GM18870 (cell line): ENCODE data around the gene RNASEH2C.
"Not testable (repeated sequence)": the region's sequence is repeated elsewhere in the genome, so short reads cannot be mapped to it uniquely, and the experiment has no call there.

ENCODE experiments used
- ATAC-seq: cut with Tn5 transposase; IDR thresholded peaks from one replicate; pipeline ENCODE4 v1.9.1; 2021; ENCODE audit warnings: moderate library complexity; ENCODE audit not compliant: unreplicated experiment

Gene RNASEH2C

DNA sequence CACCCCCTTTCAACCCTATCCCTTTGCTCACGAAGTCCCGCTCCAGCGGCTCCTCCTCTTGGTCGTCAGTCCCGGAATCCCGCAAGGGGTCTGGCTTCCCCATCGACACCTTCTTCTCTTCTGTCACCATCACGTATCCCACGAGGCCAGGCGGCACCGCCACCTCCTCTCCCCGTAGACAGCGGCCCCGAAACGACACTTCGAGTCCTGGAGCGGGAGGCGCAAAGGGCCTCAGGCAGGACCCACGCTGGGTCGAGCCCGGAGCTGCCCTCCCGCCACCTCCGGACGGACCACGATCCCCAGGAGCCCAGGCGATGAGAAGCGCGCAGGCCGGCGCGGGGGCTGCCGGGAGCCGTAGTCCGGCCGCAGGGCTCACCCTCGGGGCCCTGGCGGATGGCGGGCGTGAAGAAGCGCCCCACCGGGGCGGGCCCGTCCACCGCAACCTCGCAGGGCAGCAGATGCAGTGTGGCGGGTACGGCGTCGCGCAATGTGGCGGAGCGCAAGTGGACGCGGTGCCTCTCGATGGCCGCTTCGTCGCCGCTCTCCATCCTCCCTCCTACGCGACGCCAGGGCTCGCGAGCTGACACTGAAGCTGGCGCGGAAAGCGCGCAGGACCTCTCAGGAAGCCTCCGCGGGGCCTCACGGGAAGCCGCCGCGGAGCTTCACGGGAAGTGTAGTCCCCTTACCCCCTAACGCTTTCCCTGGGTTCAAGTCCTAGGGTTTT, at the start of gene RNASEH2C:
Gene RNASEH2C (minus strand): TSS at position 588 of the 724 bp plus-strand sequence. CDS start 40 bp downstream, at position 548.
- ATAC-seq, result peak; percentile 46

DNA sequence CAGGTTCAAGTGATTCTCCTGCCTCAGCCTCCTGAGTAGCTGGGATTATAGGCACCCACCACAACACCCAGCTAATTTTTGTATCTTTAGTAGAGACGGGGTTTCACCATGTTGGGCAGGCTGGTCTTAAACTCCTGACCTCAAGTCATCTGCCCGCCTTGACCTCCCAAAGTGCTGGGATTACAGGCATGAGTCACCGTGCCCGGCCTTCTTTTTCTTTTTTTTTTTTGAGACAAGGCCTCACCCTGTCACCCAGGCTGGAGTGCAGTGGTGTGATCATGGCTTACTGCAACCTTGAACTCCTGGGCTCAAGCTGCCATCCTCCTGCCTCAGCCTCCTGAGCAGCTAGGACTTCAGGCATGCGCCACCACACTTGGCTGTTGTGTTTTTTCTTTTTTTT, 47.2 kb upstream of the RNASEH2C start:
- not testable (repeated sequence) for ATAC-seq

DNA sequence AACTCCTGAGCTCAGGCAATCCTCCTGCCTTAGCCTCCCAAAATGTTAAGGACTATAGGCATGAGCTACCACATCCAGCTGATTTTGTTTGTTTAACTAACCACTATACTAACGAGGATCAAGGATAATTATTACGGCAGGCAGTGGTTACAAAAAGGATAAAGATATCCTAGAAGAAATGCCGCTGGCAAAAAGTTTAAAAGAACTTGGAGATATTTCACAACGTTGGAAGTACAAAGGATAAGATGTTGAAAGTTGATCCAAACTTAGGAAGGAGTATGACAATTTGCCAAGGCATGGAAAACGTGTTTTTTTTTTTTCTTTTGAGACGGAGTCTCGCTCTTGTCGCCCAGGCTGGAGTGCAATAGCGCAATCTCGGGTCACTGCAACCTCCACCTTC, 46.8 kb upstream of the RNASEH2C start:
- ATAC-seq, result no peak

DNA sequence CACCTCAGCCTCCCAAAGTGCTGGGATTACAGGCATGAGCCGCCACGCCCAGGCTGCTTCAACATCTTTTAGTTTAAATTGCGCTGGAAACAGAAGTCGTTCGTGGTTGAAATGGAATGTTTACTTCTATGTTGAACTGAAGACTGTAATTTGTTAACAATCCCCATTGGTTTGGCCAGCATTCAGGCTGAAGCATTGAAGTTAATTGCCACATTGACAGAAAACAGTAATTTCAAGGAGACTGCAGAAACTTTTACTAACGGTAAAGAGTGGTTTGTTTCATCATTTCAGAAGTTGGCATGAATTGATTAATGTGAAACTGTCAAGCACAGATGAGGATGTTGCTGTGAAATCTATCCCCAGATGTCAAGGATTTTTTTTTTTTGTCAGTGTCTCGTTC, 45.9 kb upstream of the RNASEH2C start:
- ATAC-seq, result no peak

DNA sequence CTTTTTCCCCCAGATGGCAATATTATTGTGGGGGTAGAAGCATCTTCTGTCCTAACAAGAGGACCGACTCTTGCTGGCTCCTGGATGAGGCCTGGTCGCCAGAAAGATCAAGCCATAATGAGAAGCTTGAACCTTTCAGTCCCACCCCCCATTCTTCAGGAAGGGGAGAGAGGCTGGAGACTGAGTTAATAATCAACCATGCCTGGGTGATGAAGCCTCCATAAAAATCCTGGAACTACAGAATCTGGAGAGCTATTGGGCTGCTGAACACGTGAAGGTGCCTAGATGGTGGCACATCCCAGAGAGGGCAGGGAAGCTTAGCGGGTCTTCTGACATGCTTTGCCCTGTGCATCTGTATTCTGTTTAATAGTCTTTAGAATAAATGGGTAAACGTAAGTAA, 43.8 kb upstream of the RNASEH2C start:
- no peak for ATAC-seq

DNA sequence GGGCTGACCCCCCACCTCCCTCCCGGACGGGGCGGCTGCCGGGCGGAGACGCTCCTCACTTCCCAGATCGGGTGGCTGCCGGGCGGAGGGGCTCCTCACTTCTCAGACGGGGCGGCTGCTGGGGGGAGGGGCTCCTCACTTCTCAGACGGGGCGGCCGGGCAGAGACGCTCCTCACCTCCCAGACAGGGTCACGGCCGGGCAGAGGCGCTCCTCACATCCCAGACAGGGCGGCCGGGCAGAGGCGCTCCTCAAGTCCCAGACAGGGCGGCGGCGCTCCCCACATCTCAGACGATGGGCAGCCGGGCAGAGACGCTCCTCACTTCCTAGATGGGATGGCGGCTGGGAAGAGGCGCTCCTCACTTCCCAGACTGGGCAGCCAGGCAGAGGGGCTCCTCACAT, 42.2 kb upstream of the RNASEH2C start:
- not testable (repeated sequence) for ATAC-seq

DNA sequence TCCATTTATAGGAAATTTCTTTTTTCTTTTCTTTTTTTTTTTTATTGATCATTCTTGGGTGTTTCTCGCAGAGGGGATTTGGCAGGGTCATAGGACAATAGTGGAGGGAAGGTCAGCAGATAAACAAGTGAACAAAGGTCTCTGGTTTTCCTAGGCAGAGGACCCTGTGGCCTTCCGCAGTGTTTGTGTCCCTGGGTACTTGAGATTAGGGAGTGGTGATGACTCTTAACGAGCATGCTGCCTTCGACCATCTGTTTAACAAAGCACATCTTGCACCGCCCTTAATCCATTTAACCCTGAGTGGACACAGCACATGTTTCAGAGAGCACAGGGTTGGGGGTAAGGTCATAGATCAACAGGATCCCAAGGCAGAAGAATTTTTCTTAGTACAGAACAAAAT, 41.6 kb upstream of the RNASEH2C start:
- ATAC-seq, result not testable (repeated sequence)

DNA sequence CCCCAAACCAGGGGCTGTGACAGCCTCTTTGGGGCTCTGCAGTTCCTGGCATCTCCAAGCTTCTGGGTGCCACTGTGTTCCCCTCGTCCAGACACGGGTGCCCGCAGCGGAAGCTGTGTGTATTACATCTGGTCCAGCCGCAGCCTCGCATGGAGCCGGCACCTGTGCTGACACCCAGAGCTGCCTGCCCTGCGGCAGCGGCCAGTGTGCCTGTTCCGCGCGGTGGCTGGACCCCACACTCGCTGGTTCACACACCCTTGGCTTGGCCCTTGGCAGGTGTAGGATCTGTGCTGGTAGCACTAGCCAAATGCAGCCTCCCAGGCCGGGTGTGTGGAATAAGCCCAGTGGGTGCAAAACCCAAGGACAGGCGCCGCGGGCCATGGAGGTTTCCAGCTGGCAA, 24.5 kb upstream of the RNASEH2C start:
- no peak for ATAC-seq

DNA sequence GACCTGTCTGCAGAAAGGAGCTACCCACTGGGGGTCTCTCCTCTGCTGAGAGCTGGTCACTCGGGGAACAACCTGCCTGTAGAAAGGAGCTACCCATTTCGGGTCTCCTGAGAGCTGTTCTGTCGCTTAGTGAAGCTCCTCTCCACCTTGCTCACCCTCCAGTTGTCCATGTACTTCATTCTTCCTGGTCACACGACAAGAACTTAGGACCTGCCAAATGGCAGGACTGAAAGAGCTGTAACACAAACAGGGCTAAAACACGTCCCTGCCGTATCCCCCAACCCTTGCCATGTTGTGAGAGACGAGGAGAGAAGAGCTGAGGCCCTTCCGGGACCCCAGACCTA, 24.1 kb upstream of the RNASEH2C start:
- ATAC-seq, result no peak

DNA sequence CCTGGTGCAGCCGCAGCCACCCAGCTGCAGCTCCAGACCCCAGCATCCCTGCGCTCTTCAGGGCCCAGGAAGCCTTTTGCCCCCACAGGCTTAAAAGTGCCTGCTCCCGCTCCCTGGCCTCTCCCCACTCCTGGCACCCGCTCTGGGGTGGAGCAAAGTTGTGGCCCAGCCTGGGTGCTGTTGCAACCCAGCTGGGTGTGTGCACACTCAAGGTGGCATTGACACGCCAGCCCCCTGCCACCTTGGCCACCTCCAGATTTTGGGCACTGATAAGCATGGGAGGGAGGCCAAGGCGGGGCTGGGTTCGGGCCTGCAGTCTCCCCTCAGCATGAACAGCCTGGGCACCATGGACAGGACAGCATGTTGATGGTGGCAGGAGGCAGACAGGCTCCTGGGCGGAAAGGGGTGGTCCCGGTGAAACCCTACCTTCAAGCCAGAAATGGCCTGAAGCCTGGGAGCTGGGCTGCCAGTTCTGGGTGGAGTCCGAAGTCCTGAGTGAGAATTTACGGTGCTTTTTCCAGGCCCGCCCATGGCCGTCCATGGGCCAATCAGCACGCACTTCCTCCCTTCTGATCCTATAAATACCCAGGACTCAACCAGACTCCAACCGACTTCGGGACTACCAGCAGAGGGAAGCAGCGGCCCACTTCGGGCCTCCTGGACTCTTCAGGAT, 23.6 kb upstream of the RNASEH2C start:
- no peak for ATAC-seq

DNA sequence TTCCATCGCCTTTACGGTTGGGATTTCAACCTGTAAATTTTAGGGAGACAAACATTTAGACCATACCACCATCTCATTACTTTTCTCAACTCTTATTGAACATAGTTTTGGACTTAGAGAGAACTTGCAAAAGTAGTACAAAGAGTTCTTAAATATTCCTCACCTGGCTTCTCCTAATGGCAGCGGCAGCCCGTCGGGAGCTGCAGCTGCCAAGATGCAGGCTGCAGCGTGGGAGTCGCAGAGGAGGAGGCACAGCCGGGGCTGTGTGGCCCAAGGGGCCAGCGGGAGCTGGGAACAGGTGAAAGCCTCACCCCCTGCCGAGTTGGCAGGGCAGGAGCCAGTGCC, 23.1 kb upstream of the RNASEH2C start:
- no peak for ATAC-seq

DNA sequence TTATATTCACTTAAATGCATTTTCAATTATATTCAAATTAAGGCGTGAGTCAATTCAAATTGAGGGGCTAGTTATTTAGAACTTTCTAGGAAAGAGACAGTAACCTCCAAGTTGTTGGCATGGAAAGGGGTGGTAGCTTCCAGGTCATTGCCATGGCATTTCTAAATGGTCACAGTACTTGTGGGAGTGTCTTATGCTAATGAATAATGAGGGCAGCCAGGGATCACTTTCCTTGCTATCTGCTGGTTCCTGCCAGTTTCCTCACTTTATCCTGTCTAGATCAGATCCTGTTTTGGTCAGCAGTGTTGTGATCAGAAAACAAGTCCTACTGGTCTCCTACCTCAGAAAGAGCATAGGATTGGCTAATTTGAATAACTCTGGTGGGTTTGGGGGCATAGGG, 21.8 kb upstream of the RNASEH2C start:
- no peak for ATAC-seq

DNA sequence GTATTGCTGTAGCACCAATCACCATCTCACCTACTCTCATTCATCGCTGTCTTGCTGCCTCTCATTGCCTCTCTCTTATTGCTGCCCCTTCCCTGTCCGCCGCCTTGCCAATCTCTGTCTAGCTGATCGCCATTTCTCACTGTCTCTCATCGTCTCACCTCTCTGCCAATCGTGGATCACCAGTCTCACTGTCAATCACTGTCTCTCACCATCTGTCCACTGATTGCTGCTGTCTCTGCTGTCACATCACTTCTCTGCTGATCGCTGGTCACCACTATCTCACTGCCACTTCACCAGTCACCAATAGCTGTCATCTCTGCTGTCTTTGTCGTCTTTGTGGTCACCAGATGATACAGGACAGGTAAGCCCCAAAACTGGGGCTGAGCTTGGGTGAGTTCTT, 20.6 kb upstream of the RNASEH2C start:
- ATAC-seq, result no peak

DNA sequence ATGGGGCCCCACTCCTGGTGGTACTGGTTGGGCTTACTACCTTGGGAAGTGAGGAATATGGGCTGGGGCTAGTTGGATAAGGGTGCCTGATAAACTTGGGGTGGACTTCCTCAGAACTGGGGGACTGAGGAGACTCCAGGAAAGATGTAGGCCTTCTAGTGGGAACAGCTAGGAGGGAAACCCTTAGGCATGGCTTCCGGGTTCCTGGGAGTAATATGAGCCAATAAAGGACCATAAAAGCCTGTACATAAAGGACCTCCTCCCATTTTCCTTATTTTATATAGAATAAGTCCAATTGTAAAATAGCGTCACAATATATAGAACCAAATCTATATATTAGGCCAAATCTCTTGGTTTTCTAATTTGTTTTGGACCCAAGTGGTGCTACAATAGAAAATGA, 18.4 kb upstream of the RNASEH2C start:
- ATAC-seq, result no peak

DNA sequence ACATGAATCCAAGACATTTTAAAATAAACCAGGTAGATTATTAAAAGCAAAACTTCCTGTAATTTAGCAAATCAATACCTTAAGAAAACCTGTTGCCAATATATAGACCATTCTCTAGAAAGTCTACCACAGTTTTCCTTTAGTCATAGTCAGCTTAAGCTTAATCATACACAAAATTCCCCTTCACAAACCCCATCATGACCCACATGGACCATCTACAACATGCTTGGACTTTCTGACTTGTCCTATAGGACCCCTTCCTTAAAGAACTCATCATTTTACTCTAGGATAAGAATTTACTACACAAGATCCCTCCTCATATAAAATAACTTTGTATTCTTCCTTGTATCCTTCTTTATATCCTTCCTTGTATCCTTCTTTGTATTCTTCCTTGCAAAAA, 16.2 kb upstream of the RNASEH2C start:
- no peak for ATAC-seq

DNA sequence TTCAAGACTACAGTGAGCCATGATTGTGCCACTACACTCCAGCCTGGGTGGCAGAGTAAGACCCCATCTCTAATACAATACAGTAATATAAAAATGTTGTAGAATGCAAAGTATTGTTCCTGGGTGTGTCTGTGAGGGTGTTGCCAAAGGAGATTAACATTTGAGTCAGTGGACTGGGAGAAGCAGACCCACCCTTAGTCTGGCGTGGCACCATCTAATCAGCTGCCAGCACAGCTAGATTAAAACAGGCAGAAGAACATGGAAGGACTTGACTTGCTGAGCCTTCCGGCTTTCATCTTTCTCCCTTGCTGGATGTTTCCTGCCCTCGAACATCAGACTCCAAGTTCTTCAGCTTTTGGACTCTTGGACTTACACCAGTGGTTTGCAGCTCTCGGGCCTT, 14.5 kb upstream of the RNASEH2C start:
- not testable (repeated sequence) for ATAC-seq

DNA sequence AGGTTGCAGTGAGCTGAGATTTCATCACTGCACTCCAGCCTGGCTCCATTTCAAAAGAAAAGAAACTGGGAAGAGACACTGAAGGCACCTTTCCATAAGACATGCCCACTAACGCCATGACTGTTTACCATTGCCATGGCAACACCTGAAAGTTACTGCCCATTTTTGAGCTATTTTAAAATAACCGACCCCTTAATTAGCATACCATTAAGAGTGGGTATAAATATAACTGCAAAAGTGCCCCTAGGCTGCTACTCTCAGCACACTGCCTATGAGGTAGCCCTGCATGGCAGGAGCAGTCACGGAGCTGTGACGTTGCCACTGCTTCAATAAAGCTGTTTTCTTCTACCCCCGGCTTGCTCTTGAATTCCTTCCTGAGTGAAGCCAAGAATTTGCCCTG, 9.9 kb upstream of the RNASEH2C start:
- no peak for ATAC-seq

DNA sequence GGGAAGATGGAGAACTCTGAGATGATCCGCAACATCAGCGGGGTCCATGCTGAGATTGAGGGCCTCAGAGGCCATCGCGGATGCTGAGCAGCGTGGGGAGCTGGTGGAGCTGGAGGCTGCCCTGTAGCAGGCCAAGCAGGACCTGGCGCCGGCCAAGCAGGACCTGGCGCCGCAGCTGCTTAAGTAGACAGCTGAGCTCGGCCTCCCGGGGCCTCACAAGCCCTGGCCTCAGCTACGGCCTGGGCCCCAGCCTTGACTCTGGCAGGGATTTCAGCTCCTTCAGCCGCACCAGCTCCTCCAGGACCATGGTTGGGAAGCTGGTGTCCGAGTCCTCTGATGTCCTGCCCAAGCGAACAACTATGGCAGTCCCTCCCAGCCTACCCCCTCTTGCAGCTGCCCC, 7.3 kb upstream of the RNASEH2C start:
- no peak for ATAC-seq

DNA sequence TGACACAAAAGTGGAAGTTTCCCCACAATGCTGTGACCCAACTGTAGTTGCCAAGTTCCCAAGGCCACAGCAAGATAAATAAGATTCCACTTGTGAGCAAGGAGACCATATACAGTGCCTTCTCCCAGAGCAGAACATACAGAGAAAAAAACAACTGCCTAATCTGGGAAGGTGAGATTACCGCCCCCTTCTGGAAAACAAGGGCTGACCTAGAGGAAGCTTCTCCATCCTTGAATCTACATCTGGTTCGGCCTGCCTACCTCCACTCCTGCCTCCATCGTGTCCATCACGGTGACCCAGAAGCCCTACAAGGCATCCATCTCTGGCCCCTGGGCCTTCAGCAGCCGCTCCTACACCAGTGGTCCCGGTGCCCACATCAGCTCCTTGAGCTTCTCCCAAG, 6.1 kb upstream of the RNASEH2C start:
- ATAC-seq, result no peak

DNA sequence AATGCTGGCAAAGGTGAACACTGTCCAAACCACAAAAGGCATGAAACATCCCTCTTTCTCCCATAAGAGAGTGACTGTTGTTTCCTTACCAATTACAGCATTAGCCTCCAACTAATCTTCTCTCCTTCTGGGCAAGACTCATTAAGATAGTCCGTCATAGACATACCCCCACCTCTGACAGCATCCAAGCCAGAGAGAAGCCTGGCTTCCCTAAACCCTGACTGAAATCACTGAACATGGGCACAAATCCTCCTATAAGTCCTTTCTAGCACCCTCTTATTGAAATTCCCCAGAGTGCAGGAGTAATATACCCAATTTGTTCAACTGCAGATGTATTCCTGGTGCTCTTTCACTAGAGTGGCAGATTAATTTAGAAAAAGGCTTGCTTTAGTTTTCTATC, 1.7 kb upstream of the RNASEH2C start:
- no peak for ATAC-seq

DNA sequence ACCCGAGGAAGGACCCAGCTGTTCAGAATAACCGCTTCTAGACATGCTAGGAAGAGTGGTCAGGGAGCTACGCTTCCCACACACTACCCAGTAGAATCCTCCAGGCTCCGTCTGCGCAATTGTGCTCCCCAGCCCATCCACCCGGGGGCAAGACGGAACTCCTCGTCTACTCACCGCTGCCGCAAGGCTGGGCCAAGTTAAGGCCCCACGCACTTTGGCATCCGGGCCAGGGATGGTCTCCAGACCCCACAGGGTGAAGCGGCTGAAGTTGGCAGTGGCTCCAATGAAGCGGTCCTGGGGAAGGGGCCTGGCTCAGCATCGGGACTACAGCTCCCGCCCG, 757 bp downstream of the RNASEH2C start:
- ATAC-seq, result peak; percentile 9

DNA sequence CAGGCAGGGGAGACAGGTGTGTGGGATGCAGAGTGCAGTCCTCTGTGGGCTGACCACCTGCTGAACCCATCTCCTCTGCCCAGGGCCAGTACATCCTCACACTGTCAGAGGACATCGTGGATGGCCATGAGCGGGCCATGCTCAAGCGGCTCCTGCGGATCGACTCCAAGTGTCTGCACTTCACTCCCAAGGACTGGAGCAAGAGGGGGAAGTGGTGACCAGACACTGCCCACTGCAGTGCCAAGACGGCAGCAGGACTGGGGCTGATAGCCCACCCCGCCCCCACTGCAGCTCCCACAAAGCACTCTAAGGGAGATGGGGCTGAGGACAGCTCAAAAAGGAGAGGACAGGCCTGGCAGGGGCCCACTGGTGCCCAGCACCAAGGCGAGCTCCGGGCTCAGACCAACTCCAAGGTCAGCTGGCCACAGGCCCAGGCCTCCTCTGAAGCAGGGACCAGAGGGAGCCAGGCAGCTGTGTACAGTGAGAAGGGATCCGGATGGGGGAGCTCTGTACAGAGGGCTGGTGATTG, 1.6 kb downstream of the RNASEH2C start:
- no peak for ATAC-seq

DNA sequence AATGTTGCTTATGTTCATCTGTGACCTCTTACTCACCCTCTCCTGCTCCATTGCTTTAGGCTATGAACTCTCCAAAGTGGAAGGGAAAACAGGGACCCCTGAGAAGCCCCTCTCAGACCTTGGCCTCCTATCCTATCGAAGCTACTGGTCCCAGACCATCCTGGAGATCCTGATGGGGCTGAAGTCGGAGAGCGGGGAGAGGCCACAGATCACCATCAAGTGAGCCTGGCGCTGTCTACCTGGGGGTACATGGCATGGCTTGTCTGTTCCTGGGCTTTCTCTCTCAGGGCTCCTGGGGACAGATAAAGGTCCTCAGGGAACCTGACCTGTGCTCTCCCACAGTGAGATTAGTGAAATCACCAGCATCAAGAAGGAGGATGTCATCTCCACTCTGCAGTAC, 2.1 kb downstream of the RNASEH2C start:
- ATAC-seq, result no peak
